Measurements from ENCODE around the gene ICE2.

ICE2 gene

DNA sequence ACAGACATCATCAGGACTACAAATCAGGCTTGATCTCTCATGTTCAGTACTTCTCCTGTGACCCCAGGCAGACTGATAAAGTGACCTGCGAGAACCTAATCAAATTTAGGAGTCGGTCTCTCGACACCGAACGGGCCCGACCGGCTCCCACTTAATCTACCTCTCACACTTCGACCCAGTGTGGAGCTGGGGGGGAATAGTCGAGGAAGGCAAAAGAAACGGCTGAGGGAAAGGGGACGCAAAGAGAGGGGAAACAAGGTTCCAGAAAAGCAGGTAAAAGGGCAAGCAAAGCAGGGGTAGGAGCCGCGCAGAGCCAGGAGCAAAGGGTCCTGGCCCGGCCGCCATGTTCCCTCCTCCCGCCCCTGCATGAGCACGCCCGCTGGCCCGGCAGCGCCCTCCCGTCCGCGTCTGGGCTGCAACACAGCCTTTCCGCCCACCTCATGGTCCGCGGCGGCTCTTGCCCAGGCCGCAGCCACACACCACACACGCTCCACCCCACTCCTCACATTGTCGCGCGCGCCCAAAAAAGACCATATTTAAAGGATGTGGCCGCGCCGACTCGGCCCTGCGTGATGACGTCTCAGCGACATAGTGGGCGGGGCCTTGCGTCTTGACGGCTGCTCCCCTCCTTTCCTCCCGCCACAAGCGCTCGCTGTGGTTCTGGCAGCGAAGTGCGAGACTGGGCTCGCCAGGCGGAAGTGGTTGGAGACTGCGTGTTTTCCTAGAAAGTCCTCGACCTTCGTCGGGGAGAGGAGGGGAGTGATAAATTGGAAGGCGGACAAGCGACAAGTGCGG lies at the start of gene ICE2:
Gene ICE2 (minus strand): TSS at position 577 of the 795 bp plus-strand sequence. CDS start 1,165 bp downstream, outside the sequence.
- peak within 1 kb of the TSS; percentile 97 for H3K27ac ChIP-seq
- TF ChIP-seq Cebpa-rat (IDR thresholded peaks at IDR 0.05): no peak
- peak within 1 kb of the TSS; percentile 95 for H3K4me2 ChIP-seq
- H4K20me1 ChIP-seq: no peaks in the 10 kb centered on the region; the same call in 1 of the 2 replicates
- H3K36me3 ChIP-seq: peaks cover 13% of the 10 kb centered on the region; the same call in 1 of the 2 replicates
- peak within 1 kb of the TSS; percentile 97 for H3K9ac ChIP-seq
- H3K9me3 ChIP-seq: no peaks in the 10 kb centered on the region
- peak within 1 kb of the TSS; percentile 87 for H3K4me3 ChIP-seq
- no peaks in the 10 kb centered on the region for H3K27me3 ChIP-seq
- H3K4me1 ChIP-seq: peaks cover 39% of the 10 kb centered on the region

GRCh38 chr15:60528530-60528929 lies 49.6 kb upstream of the ICE2 start:
- no peaks in the 10 kb centered on the region for H3K27me3 ChIP-seq
- no peak overlapping the region for H3K4me2 ChIP-seq
- H3K27ac ChIP-seq: no peak overlapping the region
- no peaks in the 10 kb centered on the region for H4K20me1 ChIP-seq
- 0 out of 2 replicates have a peak, but pooled peaks cover 3% of the 10 kb centered on the region for H3K4me1 ChIP-seq
- H3K4me3 ChIP-seq: no peak overlapping the region
- TF ChIP-seq Cebpa-rat (IDR thresholded peaks at IDR 0.05): no peak
- no peaks in the 10 kb centered on the region for H3K9me3 ChIP-seq
- no peak overlapping the region for H3K9ac ChIP-seq
- peaks cover 6% of the 10 kb centered on the region; the same call in 1 of the 2 replicates for H3K36me3 ChIP-seq

DNA sequence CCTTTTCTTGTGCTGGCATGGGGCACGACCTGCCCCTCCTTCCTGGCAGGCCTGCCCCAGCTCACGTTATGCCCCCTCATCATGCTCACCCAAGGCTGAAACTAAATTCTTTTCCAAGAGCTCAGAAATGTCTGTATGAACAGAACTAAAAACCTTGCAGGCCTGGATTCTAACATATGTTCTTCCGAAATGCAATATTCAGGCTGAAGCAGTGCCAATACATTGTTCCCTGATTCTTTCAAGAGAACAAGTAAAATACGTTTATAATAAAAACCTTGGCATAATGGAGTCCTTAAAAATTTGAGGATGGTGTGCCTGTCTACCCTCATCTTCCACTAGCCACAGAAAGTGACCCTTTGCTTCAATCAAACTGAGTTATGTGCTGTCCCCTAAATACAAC lies 48.5 kb upstream of the ICE2 start:
- Histone ChIP-seq H3K4me2 (no peak overlapping the region), H3K9ac (no peak overlapping the region), H3K4me1 (0 out of 2 replicates have a peak, but pooled peaks cover 5% of the 10 kb centered on the region), H3K4me3 (no peak overlapping the region), H3K27ac (no peak overlapping the region), H3K9me3 (no peaks in the 10 kb centered on the region), H3K36me3 (peaks cover 6% of the 10 kb centered on the region; the same call in 1 of the 2 replicates), H4K20me1 (no peaks in the 10 kb centered on the region), H3K27me3 (no peaks in the 10 kb centered on the region)
- TF ChIP-seq Cebpa-rat (IDR thresholded peaks at IDR 0.05): no peak

GRCh38 chr15:60526127-60526616 lies 47.2 kb upstream of the ICE2 start:
- TF ChIP-seq Cebpa-rat (IDR thresholded peaks at IDR 0.05): no peak
- Histone ChIP-seq H3K27me3 (no peaks in the 10 kb centered on the region), H4K20me1 (no peaks in the 10 kb centered on the region), H3K4me2 (no peak overlapping the region), H3K27ac (no peak overlapping the region), H3K36me3 (peaks cover 6% of the 10 kb centered on the region; the same call in 1 of the 2 replicates), H3K9ac (no peak overlapping the region), H3K4me3 (no peak overlapping the region), H3K4me1 (0 out of 2 replicates have a peak, but pooled peaks cover 5% of the 10 kb centered on the region), H3K9me3 (no peaks in the 10 kb centered on the region)

- no peaks in the 10 kb centered on the region for H3K9me3 ChIP-seq
- no peak overlapping the region for H3K9ac ChIP-seq
- H3K27me3 ChIP-seq: no peaks in the 10 kb centered on the region
- H3K36me3 ChIP-seq: peaks cover 6% of the 10 kb centered on the region; the same call in 1 of the 2 replicates
- no peak overlapping the region for H3K4me3 ChIP-seq
- H4K20me1 ChIP-seq: no peaks in the 10 kb centered on the region
- TF ChIP-seq Cebpa-rat (IDR thresholded peaks at IDR 0.05): no peak
- H3K4me2 ChIP-seq: no peak overlapping the region
- no peak overlapping the region for H3K27ac ChIP-seq
- 0 out of 2 replicates have a peak, but pooled peaks cover 5% of the 10 kb centered on the region for H3K4me1 ChIP-seq
Measured at GRCh38 chr15:60525341-60526039, 46.5 kb upstream of the ICE2 start.

GRCh38 chr15:60523056-60523455 lies 44.1 kb upstream of the ICE2 start:
- TF ChIP-seq Cebpa-rat (IDR thresholded peaks at IDR 0.05): no peak
- H3K27ac ChIP-seq: no peak overlapping the region
- H3K4me3 ChIP-seq: no peak overlapping the region
- no peak overlapping the region for H3K9ac ChIP-seq
- H3K4me2 ChIP-seq: no peak overlapping the region
- H3K27me3 ChIP-seq: no peaks in the 10 kb centered on the region
- H4K20me1 ChIP-seq: no peaks in the 10 kb centered on the region
- 0 out of 2 replicates have a peak, but pooled peaks cover 5% of the 10 kb centered on the region for H3K4me1 ChIP-seq
- H3K36me3 ChIP-seq: no peaks in the 10 kb centered on the region; the same call in 1 of the 2 replicates
- no peaks in the 10 kb centered on the region for H3K9me3 ChIP-seq

GRCh38 chr15:60520825-60521368 lies 42.0 kb upstream of the ICE2 start:
- TF ChIP-seq Cebpa-rat (IDR thresholded peaks at IDR 0.05): no peak

DNA sequence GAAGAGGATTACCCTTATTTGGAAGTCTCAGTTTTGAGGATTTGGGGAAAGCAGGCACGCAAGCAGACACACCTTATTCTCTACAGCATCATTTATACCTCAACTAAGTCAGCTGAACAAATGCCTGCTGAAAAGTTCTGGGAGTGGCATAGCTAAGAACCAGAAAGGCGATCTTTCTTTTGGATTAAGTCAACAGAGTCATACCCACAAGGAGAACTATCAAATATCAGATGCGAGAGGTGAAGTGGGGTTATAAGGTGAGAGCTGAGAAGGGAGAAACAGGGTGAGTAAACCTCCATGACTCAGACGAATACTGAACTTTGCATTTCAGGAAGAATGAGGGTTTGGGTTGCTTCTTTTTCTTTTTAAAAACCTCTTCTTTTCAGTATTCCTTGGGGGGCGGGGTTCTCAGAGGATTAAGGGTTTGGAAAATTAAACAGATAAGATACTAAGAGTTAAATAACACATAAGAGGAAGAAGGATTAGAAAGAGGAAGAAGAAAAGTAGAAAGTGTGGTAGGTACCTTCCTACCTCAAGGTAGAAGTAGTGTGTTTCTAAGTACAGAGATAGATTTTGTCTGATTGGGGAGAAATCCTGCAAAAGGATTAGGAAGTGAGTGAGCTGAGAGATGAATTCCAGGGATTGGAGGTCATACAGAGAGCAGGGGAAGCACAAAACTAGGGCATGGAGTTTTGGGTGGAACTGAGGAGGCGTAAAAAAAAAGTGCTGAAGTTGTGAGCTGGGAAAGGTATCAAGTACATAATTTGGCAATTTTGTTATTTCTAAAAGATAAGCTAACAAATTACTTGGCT lies 41.3 kb upstream of the ICE2 start:
- Histone ChIP-seq H3K9ac (no peak overlapping the region), H3K9me3 (no peaks in the 10 kb centered on the region), H3K4me3 (no peak overlapping the region), H4K20me1 (no peaks in the 10 kb centered on the region), H3K27ac (no peak overlapping the region), H3K4me2 (no peak overlapping the region), H3K4me1 (0 out of 2 replicates have a peak, but pooled peaks cover 5% of the 10 kb centered on the region), H3K27me3 (no peaks in the 10 kb centered on the region), H3K36me3 (no peaks in the 10 kb centered on the region)
- no peak for TF ChIP-seq Cebpa-rat (IDR thresholded peaks at IDR 0.05)

More at GRCh38 chr15:60520825-60521368, 42.0 kb upstream of the ICE2 start:
- no peaks in the 10 kb centered on the region for H3K36me3 ChIP-seq
- H3K4me3 ChIP-seq: no peak overlapping the region
- no peak overlapping the region for H3K4me2 ChIP-seq
- H3K9me3 ChIP-seq: no peaks in the 10 kb centered on the region
- no peak overlapping the region for H3K27ac ChIP-seq
- H4K20me1 ChIP-seq: no peaks in the 10 kb centered on the region
- no peaks in the 10 kb centered on the region for H3K27me3 ChIP-seq
- 0 out of 2 replicates have a peak, but pooled peaks cover 5% of the 10 kb centered on the region for H3K4me1 ChIP-seq
- H3K9ac ChIP-seq: no peak overlapping the region

DNA sequence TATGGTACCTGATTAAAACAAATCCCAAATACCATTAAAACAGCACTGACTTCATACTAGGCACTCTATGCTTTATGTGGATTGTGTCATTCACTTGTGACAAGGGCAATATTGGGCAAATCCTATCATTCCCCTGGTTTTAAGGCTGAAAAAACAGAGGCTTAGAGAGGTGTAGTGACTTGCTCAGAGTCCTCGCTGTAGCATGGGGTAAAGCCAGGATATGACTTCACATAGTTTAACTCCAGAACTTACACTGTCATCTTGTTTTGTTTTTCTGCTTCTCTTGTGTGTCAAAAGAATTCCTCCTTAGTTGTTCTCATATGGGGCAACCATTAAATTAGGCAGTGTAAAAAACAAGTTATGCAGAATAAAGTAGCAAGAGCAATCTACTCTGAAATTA lies 40.3 kb upstream of the ICE2 start:
- TF ChIP-seq Cebpa-rat (IDR thresholded peaks at IDR 0.05): no peak
- H3K36me3 ChIP-seq: peaks cover under 1% of the 10 kb centered on the region; the same call in 1 of the 2 replicates
- H4K20me1 ChIP-seq: no peaks in the 10 kb centered on the region
- H3K27me3 ChIP-seq: no peaks in the 10 kb centered on the region
- H3K4me2 ChIP-seq: no peak overlapping the region
- no peaks in the 10 kb centered on the region for H3K9me3 ChIP-seq
- H3K4me1 ChIP-seq: 0 out of 2 replicates have a peak, but pooled peaks cover 5% of the 10 kb centered on the region
- H3K4me3 ChIP-seq: no peak overlapping the region
- H3K9ac ChIP-seq: no peak overlapping the region
- H3K27ac ChIP-seq: no peak overlapping the region

Data from BLaER1 (cell line).